GM23338 (cell line): Measurements from ENCODE around the gene TMEM204. TPM values are rescaled to one million over a fixed set of nuclear protein-coding genes. Genes with fewer than 3 reads are reported as not detected.

Experiments
- ATAC-seq: fragments of 200-7000 bp; cut with Tn5 transposase; 3 replicates; pipeline ENCODE4 v1.9.1; 2020
- DNase-seq: peaks from one replicate; pipeline ENCODE4 v3.0.0-alpha.2; 2015; ENCODE audit warnings: low spot score
- H2AFZ ChIP-seq: fragments of 200-600 bp; sonication (generic); 2 replicates; pipeline ENCODE4 v1.8.0; 2016; ENCODE audit warnings: antibody characterized with exemption, mild to moderate bottlenecking, moderate library complexity
- H3F3A ChIP-seq: fragments of 200-600 bp; sonication (generic); replicated peaks from 2 replicates; pipeline ENCODE4 v1.8.0; 2017; ENCODE audit warnings: antibody characterized with exemption, mixed run types, low read depth
- H3K27ac ChIP-seq: fragments of 200-600 bp; sonication (generic); 2 replicates; pipeline ENCODE4 v1.6.1; 2016; ENCODE audit warnings: low read depth
- H3K27me3 ChIP-seq: fragments of 200-600 bp; sonication (generic); 2 replicates; pipeline ENCODE4 v1.8.0; 2016; ENCODE audit warnings: mild to moderate bottlenecking, mixed run types, moderate library complexity; ENCODE audit not compliant: insufficient read depth
- H3K36me3 ChIP-seq: fragments of 200-600 bp; sonication (generic); 2 replicates; pipeline ENCODE4 v1.8.0; 2016; ENCODE audit warnings: mild to moderate bottlenecking; ENCODE audit not compliant: insufficient read depth
- H3K4me1 ChIP-seq: fragments of 200-600 bp; sonication (generic); 2 replicates; pipeline ENCODE4 v1.8.0; 2016; ENCODE audit warnings: mild to moderate bottlenecking, moderate library complexity; ENCODE audit not compliant: insufficient read depth
- H3K4me2 ChIP-seq: fragments of 200-600 bp; sonication (generic); 2 replicates; pipeline ENCODE4 v1.7.1; 2017; ENCODE audit warnings: mixed run types
- H3K4me3 ChIP-seq: fragments of 200-600 bp; sonication (generic); 2 replicates; pipeline ENCODE4 v1.6.1; 2016; ENCODE audit warnings: mixed run types
- H3K79me2 ChIP-seq: fragments of 200-600 bp; sonication (generic); replicated peaks from 2 replicates; pipeline ENCODE4 v1.8.0; 2017; ENCODE audit warnings: mild to moderate bottlenecking; ENCODE audit not compliant: insufficient read depth
- H3K9me2 ChIP-seq: fragments of 200-600 bp; sonication (generic); 2 replicates; pipeline ENCODE4 v1.8.0; 2017; ENCODE audit not compliant: insufficient read depth
- H4K20me1 ChIP-seq: fragments of 200-600 bp; sonication (generic); replicated peaks from 2 replicates; pipeline ENCODE4 v1.8.0; 2017; ENCODE audit warnings: mild to moderate bottlenecking; ENCODE audit not compliant: insufficient read depth
- H3K27ac Mint-ChIP-seq: 2 replicates; pipeline ENCODE4 v1.8.0; 2020; ENCODE audit warnings: inconsistent platforms, mild to moderate bottlenecking, moderate library complexity, mixed read lengths
- H3K27me3 Mint-ChIP-seq: 3 replicates; pipeline ENCODE4 v1.8.0; 2022; ENCODE audit warnings: low read depth, mild to moderate bottlenecking, moderate library complexity, mixed read lengths, inconsistent platforms; ENCODE audit not compliant: insufficient read depth, poor library complexity
- H3K36me3 Mint-ChIP-seq: 3 replicates; pipeline ENCODE4 v1.8.0; 2021; ENCODE audit warnings: low read depth, mild to moderate bottlenecking, inconsistent platforms, moderate library complexity, mixed read lengths
- H3K4me1 Mint-ChIP-seq: 3 replicates; pipeline ENCODE4 v1.8.0; 2020; ENCODE audit warnings: mild to moderate bottlenecking, inconsistent platforms, mixed read lengths
- H3K4me3 Mint-ChIP-seq: 3 replicates; pipeline ENCODE4 v1.8.0; 2021; ENCODE audit warnings: moderate library complexity, mild to moderate bottlenecking, inconsistent platforms, mixed read lengths
- H3K9me3 Mint-ChIP-seq: 3 replicates; pipeline ENCODE4 v1.8.0; 2020; ENCODE audit warnings: moderate library complexity, mild to moderate bottlenecking, inconsistent platforms, mixed read lengths
- EZH2 ChIP-seq: fragments of 200-600 bp; sonication (generic); IDR thresholded peaks from one replicate; pipeline ENCODE4 v1.8.0; 2017; ENCODE audit warnings: antibody characterized with exemption, mild to moderate bottlenecking, low read depth; ENCODE audit not compliant: unreplicated experiment
- EZH2phosphoT487 ChIP-seq: fragments of 200-600 bp; sonication (generic); IDR thresholded peaks from one replicate; pipeline ENCODE4 v1.8.1; 2018; ENCODE audit warnings: antibody characterized with exemption; ENCODE audit not compliant: unreplicated experiment
- JUNB ChIP-seq: IDR thresholded peaks from one replicate; pipeline ENCODE4 v1.6.1; 2016; ENCODE audit warnings: antibody characterized with exemption; ENCODE audit not compliant: unreplicated experiment
- NANOG ChIP-seq: IDR thresholded peaks from 2 replicates; pipeline ENCODE4 v1.6.1; 2016; ENCODE audit warnings: antibody characterized with exemption, borderline replicate concordance
- ZNF114 ChIP-seq: fragments of 250-450 bp; sonication (Bioruptor Pico); IDR thresholded peaks from 2 replicates; pipeline ENCODE4 v1.5.0; 2020; ENCODE audit warnings: mild to moderate bottlenecking, moderate library complexity
- ZNF331 ChIP-seq: fragments of 250-450 bp; sonication (Bioruptor Pico); IDR thresholded peaks from 2 replicates; pipeline ENCODE4 v1.5.0; 2020; ENCODE audit warnings: low read depth, mild to moderate bottlenecking, moderate library complexity
- polyA plus RNA-seq: library from polyadenylated mRNA; unstranded; fragments of >200 nt; fragmentation: Nextera tagmentation; extraction: Ambion mirVana; gene quantifications from 2 replicates; pipeline ENCODE4 v1.2.1, GENCODE V29; 2016
- total RNA-seq: library from RNA; depleted of rRNA; stranded (reverse); fragments of >200 nt; shearing (Covaris generic); gene quantifications from 2 replicates; pipeline ENCODE4 v1.2.3, GENCODE V29; 2014
- TF ChIP-seq, protein P1 (sequence below), 2 experiments: fragments of 200-600 bp in 1 of 2; sonication (generic) in 1 of 2; conservative IDR thresholded peaks; 2 replicates each; pipeline versions ENCODE4 v1.5.1 to v1.6.1; 2016 to 2017; ENCODE audit warnings: antibody characterized with exemption in 2 of 2, low read depth in 2 of 2, mild to moderate bottlenecking in 2 of 2, moderate library complexity in 1 of 2
- TF ChIP-seq, protein P2 (sequence below): IDR thresholded peaks from 2 replicates; pipeline ENCODE4 v1.6.1; 2016; ENCODE audit warnings: antibody characterized with exemption
- TF ChIP-seq, protein P3 (sequence below): fragments of 250-450 bp; sonication (Bioruptor Pico); IDR thresholded peaks from 2 replicates; pipeline ENCODE4 v1.5.0; 2020; ENCODE audit warnings: mild to moderate bottlenecking, moderate library complexity

The TMEM204 gene
- total and polyA plus RNA-seq, 2 experiments from 2014 or later: 0.14 to 0.21 TPM

DNA sequence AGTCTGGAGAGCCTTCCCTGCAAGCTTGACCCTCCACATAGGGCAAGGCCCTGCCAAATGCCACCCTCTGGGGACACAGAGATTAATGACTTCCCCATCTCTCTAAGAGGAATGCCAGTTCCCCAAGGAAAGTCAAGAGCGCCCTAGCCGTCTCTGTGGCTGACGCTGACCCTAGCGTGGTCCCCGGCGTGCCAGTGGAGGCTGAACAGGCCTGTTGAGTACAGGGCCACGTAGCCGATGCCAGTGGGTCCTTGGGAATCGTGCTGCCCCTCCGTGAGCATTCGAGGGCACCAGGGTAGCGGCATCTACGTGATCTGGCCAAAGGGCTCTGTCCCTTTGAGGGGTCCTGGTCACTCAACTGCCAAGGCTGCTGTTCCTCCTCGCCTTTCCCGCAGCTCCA, 17.2 kb downstream of the TMEM204 start:
- no peak overlapping the region for H3K4me2 ChIP-seq
- H3K4me3 ChIP-seq: no peak overlapping the region
- Mint-ChIP-seq H3K36me3 (peaks cover 9% of the 10 kb centered on the region; the same call in 1 of the 3 replicates), H3K27me3 (peaks cover 12% of the 10 kb centered on the region), H3K9me3 (no peaks in the 10 kb centered on the region), H3K27ac (no peak overlapping the region), H3K4me1 (no peaks in the 10 kb centered on the region), H3K4me3 (no peak overlapping the region)
- H3K36me3 ChIP-seq: no peaks in the 10 kb centered on the region
- H4K20me1 ChIP-seq: no peaks in the 10 kb centered on the region
- TF ChIP-seq EZH2phosphoT487 (no peak), NANOG (no peak), ZNF331 (CRISPR knock-in tag) (no peak), EZH2 (no peak)
- TF ChIP-seq, protein P1, sequence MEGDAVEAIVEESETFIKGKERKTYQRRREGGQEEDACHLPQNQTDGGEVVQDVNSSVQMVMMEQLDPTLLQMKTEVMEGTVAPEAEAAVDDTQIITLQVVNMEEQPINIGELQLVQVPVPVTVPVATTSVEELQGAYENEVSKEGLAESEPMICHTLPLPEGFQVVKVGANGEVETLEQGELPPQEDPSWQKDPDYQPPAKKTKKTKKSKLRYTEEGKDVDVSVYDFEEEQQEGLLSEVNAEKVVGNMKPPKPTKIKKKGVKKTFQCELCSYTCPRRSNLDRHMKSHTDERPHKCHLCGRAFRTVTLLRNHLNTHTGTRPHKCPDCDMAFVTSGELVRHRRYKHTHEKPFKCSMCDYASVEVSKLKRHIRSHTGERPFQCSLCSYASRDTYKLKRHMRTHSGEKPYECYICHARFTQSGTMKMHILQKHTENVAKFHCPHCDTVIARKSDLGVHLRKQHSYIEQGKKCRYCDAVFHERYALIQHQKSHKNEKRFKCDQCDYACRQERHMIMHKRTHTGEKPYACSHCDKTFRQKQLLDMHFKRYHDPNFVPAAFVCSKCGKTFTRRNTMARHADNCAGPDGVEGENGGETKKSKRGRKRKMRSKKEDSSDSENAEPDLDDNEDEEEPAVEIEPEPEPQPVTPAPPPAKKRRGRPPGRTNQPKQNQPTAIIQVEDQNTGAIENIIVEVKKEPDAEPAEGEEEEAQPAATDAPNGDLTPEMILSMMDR (conservative IDR thresholded peaks at IDR 0.05; ENCODE audit: low read depth in 2 of 2): no peak
- TF ChIP-seq, protein P2, sequence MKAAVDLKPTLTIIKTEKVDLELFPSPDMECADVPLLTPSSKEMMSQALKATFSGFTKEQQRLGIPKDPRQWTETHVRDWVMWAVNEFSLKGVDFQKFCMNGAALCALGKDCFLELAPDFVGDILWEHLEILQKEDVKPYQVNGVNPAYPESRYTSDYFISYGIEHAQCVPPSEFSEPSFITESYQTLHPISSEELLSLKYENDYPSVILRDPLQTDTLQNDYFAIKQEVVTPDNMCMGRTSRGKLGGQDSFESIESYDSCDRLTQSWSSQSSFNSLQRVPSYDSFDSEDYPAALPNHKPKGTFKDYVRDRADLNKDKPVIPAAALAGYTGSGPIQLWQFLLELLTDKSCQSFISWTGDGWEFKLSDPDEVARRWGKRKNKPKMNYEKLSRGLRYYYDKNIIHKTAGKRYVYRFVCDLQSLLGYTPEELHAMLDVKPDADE: no peak
- H3K79me2 ChIP-seq: no peaks in the 10 kb centered on the region
- H3K9me2 ChIP-seq: no peaks in the 10 kb centered on the region
- H3K4me1 ChIP-seq: no peaks in the 10 kb centered on the region
- ATAC-seq (no peak), DNase-seq (no peak)
- H3F3A ChIP-seq: no peaks in the 10 kb centered on the region
- no peak overlapping the region for H2AFZ ChIP-seq
- no peaks in the 10 kb centered on the region for H3K27me3 ChIP-seq
- no peak overlapping the region for H3K27ac ChIP-seq

DNA sequence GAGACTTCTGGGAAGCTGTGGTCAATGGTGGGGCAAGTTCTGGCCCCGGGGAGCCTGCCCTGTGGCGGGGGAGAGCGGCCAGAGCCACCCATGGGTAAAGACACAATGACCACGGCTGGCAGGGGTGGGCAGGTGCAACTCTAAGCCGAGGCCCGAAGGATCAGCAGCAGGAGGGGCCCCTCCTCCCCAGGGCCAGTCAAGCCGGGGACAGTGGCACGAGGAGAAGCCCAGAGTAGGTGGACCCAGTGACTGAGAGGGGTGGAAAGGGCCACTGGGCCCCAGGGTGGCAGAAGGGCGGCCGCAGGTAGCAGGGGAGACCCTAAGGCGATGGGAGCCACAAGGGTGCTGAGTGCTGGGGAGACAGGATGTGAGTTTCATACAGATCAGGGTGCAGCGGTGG, 17.7 kb downstream of the TMEM204 start:
- no peaks in the 10 kb centered on the region for H3K36me3 ChIP-seq
- H3K36me3 Mint-ChIP-seq: peaks cover 9% of the 10 kb centered on the region; the same call in 1 of the 3 replicates
- H4K20me1 ChIP-seq: no peaks in the 10 kb centered on the region
- no peaks in the 10 kb centered on the region for H3F3A ChIP-seq
- no peaks in the 10 kb centered on the region for H3K4me1 ChIP-seq
- no peaks in the 10 kb centered on the region for H3K4me1 Mint-ChIP-seq
- no peak for TF ChIP-seq JUNB
- TF ChIP-seq ZNF331 (CRISPR knock-in tag): no peak
- TF ChIP-seq, protein P3, sequence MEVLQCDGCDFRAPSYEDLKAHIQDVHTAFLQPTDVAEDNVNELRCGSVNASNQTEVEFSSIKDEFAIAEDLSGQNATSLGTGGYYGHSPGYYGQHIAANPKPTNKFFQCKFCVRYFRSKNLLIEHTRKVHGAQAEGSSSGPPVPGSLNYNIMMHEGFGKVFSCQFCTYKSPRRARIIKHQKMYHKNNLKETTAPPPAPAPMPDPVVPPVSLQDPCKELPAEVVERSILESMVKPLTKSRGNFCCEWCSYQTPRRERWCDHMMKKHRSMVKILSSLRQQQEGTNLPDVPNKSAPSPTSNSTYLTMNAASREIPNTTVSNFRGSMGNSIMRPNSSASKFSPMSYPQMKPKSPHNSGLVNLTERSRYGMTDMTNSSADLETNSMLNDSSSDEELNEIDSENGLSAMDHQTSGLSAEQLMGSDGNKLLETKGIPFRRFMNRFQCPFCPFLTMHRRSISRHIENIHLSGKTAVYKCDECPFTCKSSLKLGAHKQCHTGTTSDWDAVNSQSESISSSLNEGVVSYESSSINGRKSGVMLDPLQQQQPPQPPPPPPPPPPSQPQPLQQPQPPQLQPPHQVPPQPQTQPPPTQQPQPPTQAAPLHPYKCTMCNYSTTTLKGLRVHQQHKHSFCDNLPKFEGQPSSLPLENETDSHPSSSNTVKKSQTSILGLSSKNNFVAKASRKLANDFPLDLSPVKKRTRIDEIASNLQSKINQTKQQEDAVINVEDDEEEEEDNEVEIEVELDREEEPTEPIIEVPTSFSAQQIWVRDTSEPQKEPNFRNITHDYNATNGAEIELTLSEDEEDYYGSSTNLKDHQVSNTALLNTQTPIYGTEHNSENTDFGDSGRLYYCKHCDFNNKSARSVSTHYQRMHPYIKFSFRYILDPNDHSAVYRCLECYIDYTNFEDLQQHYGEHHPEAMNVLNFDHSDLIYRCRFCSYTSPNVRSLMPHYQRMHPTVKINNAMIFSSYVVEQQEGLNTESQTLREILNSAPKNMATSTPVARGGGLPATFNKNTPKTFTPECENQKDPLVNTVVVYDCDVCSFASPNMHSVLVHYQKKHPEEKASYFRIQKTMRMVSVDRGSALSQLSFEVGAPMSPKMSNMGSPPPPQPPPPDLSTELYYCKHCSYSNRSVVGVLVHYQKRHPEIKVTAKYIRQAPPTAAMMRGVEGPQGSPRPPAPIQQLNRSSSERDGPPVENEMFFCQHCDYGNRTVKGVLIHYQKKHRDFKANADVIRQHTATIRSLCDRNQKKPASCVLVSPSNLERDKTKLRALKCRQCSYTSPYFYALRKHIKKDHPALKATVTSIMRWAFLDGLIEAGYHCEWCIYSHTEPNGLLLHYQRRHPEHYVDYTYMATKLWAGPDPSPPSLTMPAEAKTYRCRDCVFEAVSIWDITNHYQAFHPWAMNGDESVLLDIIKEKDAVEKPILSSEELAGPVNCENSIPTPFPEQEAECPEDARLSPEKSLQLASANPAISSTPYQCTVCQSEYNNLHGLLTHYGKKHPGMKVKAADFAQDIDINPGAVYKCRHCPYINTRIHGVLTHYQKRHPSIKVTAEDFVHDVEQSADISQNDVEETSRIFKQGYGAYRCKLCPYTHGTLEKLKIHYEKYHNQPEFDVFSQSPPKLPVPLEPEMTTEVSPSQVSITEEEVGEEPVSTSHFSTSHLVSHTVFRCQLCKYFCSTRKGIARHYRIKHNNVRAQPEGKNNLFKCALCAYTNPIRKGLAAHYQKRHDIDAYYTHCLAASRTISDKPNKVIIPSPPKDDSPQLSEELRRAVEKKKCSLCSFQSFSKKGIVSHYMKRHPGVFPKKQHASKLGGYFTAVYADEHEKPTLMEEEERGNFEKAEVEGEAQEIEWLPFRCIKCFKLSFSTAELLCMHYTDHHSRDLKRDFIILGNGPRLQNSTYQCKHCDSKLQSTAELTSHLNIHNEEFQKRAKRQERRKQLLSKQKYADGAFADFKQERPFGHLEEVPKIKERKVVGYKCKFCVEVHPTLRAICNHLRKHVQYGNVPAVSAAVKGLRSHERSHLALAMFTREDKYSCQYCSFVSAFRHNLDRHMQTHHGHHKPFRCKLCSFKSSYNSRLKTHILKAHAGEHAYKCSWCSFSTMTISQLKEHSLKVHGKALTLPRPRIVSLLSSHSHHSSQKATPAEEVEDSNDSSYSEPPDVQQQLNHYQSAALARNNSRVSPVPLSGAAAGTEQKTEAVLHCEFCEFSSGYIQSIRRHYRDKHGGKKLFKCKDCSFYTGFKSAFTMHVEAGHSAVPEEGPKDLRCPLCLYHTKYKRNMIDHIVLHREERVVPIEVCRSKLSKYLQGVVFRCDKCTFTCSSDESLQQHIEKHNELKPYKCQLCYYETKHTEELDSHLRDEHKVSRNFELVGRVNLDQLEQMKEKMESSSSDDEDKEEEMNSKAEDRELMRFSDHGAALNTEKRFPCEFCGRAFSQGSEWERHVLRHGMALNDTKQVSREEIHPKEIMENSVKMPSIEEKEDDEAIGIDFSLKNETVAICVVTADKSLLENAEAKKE (CRISPR knock-in tag): no peak
- no peak for TF ChIP-seq ZNF114
- no peak overlapping the region for H3K4me3 ChIP-seq
- no peaks in the 10 kb centered on the region for H3K79me2 ChIP-seq
- ATAC-seq: no peak
- H2AFZ ChIP-seq: no peak overlapping the region
- H3K27me3 ChIP-seq: no peaks in the 10 kb centered on the region
- peaks cover 10% of the 10 kb centered on the region for H3K27me3 Mint-ChIP-seq
- no peak for DNase-seq
- H3K4me3 Mint-ChIP-seq: no peak overlapping the region
- H3K9me2 ChIP-seq: no peaks in the 10 kb centered on the region
- no peak overlapping the region for H3K27ac ChIP-seq
- no peak overlapping the region for H3K4me2 ChIP-seq
- no peak overlapping the region for H3K27ac Mint-ChIP-seq
- no peaks in the 10 kb centered on the region for H3K9me3 Mint-ChIP-seq
